MCF 10A (cell line): ENCODE results near the gene ZNF407. TPM values are rescaled to one million over a fixed set of nuclear protein-coding genes. Genes with fewer than 3 reads are reported as not detected.

Experiments used
- BruUV-seq: library from RNA; stranded (reverse); fragments of 400-500 nt; replicated peaks from 2 replicates; lab custom pipeline; 2021; lab: Mats Ljungman, UMichigan
- CTCF ChIA-PET: fragments of 300-600 bp; sonication (Branson Sonifier 250); formaldehyde crosslinking; extraction: SDS; loops from one replicate; lab custom pipeline; 2021; ENCODE audit warnings: antibody characterized with exemption, inconsistent platforms; lab: Yijun Ruan, JAX
- POLR2A ChIA-PET: fragments of 300-600, 350-650 bp; sonication (Branson Sonifier 250); formaldehyde crosslinking; extraction: SDS; loops from one replicate; lab custom pipeline; 2020; ENCODE audit warnings: antibody characterized with exemption, inconsistent platforms; lab: Yijun Ruan, JAX
- DNase-seq: peaks from one replicate; pipeline ENCODE4 v3.0.0-alpha.2; 2018; ENCODE audit not compliant: unreplicated experiment
- H3K27ac Mint-ChIP-seq: one replicate; pipeline ENCODE4 v1.8.0; 2022; ENCODE audit warnings: mild to moderate bottlenecking, low read depth, mixed read lengths; ENCODE audit not compliant: unreplicated experiment
- H3K27me3 Mint-ChIP-seq: one replicate; pipeline ENCODE4 v1.8.0; 2022; ENCODE audit warnings: mixed read lengths; ENCODE audit not compliant: insufficient read depth, unreplicated experiment
- H3K36me3 Mint-ChIP-seq: one replicate; pipeline ENCODE4 v1.8.0; 2022; ENCODE audit warnings: mild to moderate bottlenecking, moderate library complexity, mixed read lengths; ENCODE audit not compliant: insufficient read depth, unreplicated experiment
- H3K4me1 Mint-ChIP-seq: one replicate; pipeline ENCODE4 v1.8.0; 2022; ENCODE audit warnings: mixed read lengths; ENCODE audit not compliant: insufficient read depth, unreplicated experiment
- H3K4me3 Mint-ChIP-seq: one replicate; pipeline ENCODE4 v1.8.0; 2022; ENCODE audit warnings: mild to moderate bottlenecking, moderate library complexity, mixed read lengths; ENCODE audit not compliant: unreplicated experiment
- H3K9me3 Mint-ChIP-seq: one replicate; pipeline ENCODE4 v1.8.0; 2022; ENCODE audit warnings: mixed read lengths; ENCODE audit not compliant: unreplicated experiment
- CTCF ChIP-seq: fragments of 200-600 bp; IDR thresholded peaks from one replicate; pipeline ENCODE4 v1.8.0; 2022; ENCODE audit warnings: antibody characterized with exemption, mild to moderate bottlenecking; ENCODE audit not compliant: unreplicated experiment
- intact Hi-C: fragments of 100-400 bp; cut with micrococcal nuclease; formaldehyde crosslinking; loops from 2 replicates; pipeline ENCODE4 v1.14.1; 2022
- total RNA-seq: library from RNA; stranded (reverse); gene quantifications from 2 replicates; pipeline ENCODE4 v1.2.3, GENCODE V29; 2022

The ZNF407 gene
- total RNA-seq, 1 experiment from 2014 or later: 9.5 TPM

- no peaks in the 10 kb centered on the region for H3K4me1 Mint-ChIP-seq
- H3K9me3 Mint-ChIP-seq: no peaks in the 10 kb centered on the region
- H3K4me3 Mint-ChIP-seq: no peak overlapping the region
- POLR2A ChIA-PET: no interaction called here
- no peak overlapping the region for H3K27ac Mint-ChIP-seq
- no TSS peak for BruUV-seq
- intact Hi-C loops: no loop called here
- CTCF ChIA-PET: no interaction called here
- no peaks in the 10 kb centered on the region for H3K27me3 Mint-ChIP-seq
- no peaks in the 10 kb centered on the region for H3K36me3 Mint-ChIP-seq
- no peak for DNase-seq
- TF ChIP-seq CTCF: no peak
Measured at GRCh38 chr18:75044791-75045190, 447.1 kb downstream of the ZNF407 start.

- no peak for TF ChIP-seq CTCF
- H3K9me3 Mint-ChIP-seq: no peaks in the 10 kb centered on the region
- H3K27me3 Mint-ChIP-seq: no peaks in the 10 kb centered on the region
- H3K4me3 Mint-ChIP-seq: no peak overlapping the region
- H3K36me3 Mint-ChIP-seq: no peaks in the 10 kb centered on the region
- POLR2A ChIA-PET: no interaction called here
- no peaks in the 10 kb centered on the region for H3K4me1 Mint-ChIP-seq
- DNase-seq: no peak
- CTCF ChIA-PET: no interaction called here
- intact Hi-C loops: no loop called here
- H3K27ac Mint-ChIP-seq: no peak overlapping the region
- BruUV-seq: no TSS peak
Measured at GRCh38 chr18:75045272-75045671, 447.6 kb downstream of the ZNF407 start.

GRCh38 chr18:75047240-75047961 lies 449.7 kb downstream of the ZNF407 start:
- Mint-ChIP-seq H3K27ac (no peak overlapping the region), H3K9me3 (no peaks in the 10 kb centered on the region), H3K36me3 (peaks cover 7% of the 10 kb centered on the region), H3K4me1 (no peaks in the 10 kb centered on the region), H3K4me3 (no peak overlapping the region), H3K27me3 (no peaks in the 10 kb centered on the region)
- BruUV-seq: no TSS peak
- POLR2A ChIA-PET: no interaction called here
- TF ChIP-seq CTCF: no peak
- CTCF ChIA-PET: interaction anchor here (0.7 kb wide), 1 partner anchor 394 kb away, joined by 5 read pairs; no protein-coding TSS in a partner anchor
- DNase-seq: no peak
- intact Hi-C loops: no loop called here

- intact Hi-C loops: no loop called here
- Mint-ChIP-seq H3K9me3 (no peaks in the 10 kb centered on the region), H3K27ac (no peak overlapping the region), H3K4me3 (no peak overlapping the region), H3K36me3 (peaks cover 7% of the 10 kb centered on the region), H3K4me1 (no peaks in the 10 kb centered on the region), H3K27me3 (no peaks in the 10 kb centered on the region)
- no peak for DNase-seq
- CTCF ChIA-PET: no interaction called here
- POLR2A ChIA-PET: no interaction called here
- no TSS peak for BruUV-seq
- no peak for TF ChIP-seq CTCF
Measured at GRCh38 chr18:75048776-75049454, 451.2 kb downstream of the ZNF407 start.
